Fibroblast of villous mesenchyme (primary cell): Measurements from ENCODE around the gene ZNF597. TPM values are rescaled to one million over a fixed set of nuclear protein-coding genes. Genes with fewer than 3 reads are reported as not detected.

Experiments used
- DNase-seq: peaks from one replicate; pipeline ENCODE4 v3.0.0-alpha.2; 2010; ENCODE audit warnings: low read depth
- H3K4me3 ChIP-seq: 2 replicates; pipeline ENCODE4 v1.5.1; 2011; ENCODE audit warnings: low read depth, mild to moderate bottlenecking, low read length
- total RNA-seq: library from RNA; depleted of rRNA; stranded (reverse); fragments of >200 nt; gene quantifications from 2 replicates; pipeline ENCODE4 v1.2.3, GENCODE V29; 2012
- TF ChIP-seq, protein P1 (sequence below): IDR thresholded peaks from 2 replicates; pipeline ENCODE4 v1.5.1; 2012; ENCODE audit warnings: low read depth, mild to moderate bottlenecking, low read length; ENCODE audit not compliant: insufficient read depth

ZNF597 gene
- total RNA-seq, 1 donor = 5.2 TPM

DNA sequence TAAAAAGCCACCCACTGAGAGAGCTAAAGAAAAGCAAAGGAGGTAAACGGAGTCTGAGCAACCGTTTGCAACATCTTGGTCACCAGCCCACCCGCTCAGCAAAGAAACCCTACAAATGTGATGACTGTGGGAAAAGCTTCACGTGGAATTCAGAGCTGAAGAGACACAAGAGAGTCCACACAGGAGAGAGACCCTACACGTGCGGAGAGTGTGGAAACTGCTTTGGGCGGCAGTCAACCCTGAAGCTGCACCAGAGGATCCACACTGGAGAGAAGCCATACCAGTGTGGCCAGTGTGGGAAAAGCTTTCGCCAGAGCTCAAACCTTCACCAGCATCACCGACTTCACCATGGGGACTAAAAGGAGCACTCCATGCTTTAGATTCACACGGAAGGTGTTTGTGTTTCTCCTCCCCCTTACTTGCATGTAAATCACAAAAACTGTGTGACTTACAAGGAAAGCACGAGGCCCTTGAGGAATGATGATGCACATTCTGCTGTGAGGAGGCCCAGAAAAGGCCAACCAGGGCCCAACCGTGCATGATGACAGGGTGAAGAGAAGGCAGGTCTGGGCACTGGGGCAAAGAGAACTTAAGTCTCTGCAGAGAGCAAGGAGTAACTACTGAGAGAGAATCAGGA, 34.6 kb downstream of the ZNF597 start:
- TF ChIP-seq, protein P1, sequence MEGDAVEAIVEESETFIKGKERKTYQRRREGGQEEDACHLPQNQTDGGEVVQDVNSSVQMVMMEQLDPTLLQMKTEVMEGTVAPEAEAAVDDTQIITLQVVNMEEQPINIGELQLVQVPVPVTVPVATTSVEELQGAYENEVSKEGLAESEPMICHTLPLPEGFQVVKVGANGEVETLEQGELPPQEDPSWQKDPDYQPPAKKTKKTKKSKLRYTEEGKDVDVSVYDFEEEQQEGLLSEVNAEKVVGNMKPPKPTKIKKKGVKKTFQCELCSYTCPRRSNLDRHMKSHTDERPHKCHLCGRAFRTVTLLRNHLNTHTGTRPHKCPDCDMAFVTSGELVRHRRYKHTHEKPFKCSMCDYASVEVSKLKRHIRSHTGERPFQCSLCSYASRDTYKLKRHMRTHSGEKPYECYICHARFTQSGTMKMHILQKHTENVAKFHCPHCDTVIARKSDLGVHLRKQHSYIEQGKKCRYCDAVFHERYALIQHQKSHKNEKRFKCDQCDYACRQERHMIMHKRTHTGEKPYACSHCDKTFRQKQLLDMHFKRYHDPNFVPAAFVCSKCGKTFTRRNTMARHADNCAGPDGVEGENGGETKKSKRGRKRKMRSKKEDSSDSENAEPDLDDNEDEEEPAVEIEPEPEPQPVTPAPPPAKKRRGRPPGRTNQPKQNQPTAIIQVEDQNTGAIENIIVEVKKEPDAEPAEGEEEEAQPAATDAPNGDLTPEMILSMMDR = no peak
- no peak overlapping the region for H3K4me3 ChIP-seq

DNA sequence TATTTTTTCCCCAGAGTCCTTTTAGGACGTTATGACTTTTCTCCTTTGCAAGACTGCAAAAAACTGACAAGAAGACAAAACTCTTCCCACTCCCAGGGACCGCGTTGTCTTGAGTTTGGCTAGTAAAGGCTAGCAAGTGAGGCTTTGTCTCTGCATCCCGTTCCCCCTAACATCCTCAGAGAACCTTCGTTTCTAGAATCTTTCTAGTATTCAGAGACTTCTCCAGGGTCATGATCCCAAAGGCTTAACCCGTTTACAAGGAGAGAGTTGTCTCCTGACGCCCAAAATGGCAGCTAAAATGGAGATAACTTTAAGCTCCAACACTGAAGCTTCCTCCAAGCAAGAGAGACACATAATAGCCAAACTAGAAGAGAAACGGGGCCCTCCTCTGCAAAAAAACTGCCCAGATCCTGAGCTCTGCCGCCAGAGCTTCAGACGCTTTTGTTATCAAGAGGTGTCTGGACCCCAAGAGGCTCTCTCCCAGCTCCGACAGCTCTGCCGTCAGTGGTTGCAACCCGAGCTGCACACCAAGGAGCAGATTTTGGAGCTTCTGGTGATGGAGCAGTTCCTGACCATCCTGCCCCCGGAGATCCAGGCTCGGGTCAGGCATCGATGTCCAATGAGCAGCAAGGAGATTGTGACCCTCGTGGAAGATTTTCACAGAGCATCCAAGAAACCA, 41.4 kb downstream of the ZNF597 start:
- peak; percentile 24 for DNase-seq
- H3K4me3 ChIP-seq = peak overlapping the region; percentile 69
- TF ChIP-seq, protein P1 = no peak

More for the DNA sequence above, 34.6 kb downstream of the ZNF597 start:
- no peak for DNase-seq

DNA sequence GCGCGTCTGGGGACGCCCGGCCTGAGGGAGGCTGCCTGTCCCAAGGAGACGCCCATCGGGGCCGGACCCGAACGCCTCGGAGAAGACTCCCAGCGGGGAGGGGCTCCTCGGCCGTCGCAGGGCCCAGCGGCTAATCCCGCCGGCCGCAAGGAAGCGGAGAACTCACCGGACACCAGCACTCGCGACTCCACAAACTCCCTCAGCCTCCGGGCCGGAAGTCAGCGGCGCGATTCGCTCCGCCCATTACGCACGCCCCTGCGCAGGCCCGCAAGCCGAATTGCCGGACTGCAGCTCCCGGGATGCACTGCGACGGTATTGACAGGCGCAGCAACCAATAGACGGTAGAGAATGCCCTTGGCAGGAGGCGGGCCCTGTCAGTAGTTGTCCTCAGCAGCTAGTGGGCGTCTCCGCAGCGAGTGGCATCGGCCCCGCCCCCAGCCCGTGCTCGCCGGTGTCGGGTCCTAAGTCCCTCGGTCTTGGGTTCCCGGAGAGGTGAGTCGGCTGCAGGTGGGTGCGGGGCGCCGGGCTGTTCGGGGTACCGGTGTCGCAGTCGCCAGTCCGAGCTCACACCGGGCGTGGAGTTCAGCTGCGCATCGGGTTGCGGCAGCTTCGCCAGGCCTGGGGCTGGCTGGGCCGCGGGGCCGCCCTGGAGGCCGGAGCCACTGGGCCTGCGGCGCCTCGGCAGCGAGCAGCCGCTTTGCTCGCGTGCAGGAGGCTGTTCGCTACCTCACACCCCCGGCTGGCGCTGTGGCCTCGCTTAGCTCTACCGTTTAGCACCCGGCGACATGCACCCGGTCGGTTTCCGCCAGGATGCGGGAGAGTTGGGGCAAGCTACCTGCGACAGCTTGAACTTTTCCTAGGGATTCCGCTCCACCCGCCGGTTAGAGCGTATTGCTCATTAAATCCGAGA, 42.3 kb downstream of the ZNF597 start, which contains the start of the genes ZNF174 and ZSCAN32:
Gene ZNF174 (plus strand): TSS at position 437 of the 910 bp plus-strand sequence. CDS start 790 bp downstream, outside the sequence.
Gene ZSCAN32 (minus strand): TSS at position 226 of the 910 bp plus-strand sequence. CDS start 3,447 bp downstream, outside the sequence.
- H3K4me3 ChIP-seq = peak within 1 kb of the TSS; percentile 69
- DNase-seq = peak; percentile 99
- TF ChIP-seq, protein P1 = no peak

DNA sequence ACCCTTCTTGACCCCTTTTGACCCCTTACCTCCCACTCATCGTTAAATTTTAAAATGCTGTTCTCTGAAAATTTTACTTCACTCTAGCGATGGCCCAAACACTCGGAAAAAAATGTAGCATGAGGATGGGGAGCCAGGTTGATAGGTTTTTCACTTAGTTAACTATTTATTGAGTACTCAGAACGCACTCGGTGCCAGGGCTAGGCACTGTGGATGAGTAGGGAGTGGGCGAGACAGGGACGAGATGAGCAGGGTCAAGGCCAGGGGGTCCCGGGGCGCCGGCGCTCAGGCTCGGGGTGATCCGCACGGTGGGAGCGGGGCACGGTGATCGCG, 42.9 kb downstream of the ZNF597 start:
- H3K4me3 ChIP-seq = peak overlapping the region; percentile 69
- TF ChIP-seq, protein P1 = no peak
- DNase-seq = no peak

DNA sequence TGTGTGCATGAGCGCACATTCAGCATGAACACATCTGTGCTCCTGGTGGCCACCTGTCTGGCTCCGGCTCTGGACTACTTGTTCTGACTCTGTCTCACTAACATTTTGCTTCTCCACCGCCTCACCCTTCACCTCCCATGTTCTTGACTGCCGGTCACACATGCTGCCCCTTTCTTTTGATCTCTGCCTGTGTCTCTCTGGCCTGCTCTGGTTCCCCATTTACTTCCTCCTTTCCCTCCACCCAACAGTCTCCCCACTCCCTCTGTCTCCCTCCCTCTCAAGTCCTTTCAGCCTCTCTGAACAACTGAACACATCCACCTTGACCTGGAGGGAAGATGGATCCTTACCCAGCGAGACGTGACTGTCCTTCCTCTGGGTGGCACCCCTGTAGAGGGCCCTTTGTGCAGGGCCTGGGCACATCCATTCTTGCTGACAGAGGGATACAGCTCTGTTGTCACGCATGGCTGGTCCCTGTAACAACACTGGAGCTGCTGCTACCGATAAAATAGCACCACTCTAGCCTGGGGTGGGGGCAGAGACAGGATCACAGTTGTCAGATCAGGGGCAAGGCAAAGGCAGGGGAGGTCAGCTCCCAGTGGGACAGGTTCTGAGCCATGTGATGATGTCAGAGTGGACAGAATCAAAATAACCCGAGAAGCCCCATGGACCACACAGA, 53.5 kb downstream of the ZNF597 start:
- no peak for DNase-seq
- no peak overlapping the region for H3K4me3 ChIP-seq
- TF ChIP-seq, protein P1 = no peak

DNA sequence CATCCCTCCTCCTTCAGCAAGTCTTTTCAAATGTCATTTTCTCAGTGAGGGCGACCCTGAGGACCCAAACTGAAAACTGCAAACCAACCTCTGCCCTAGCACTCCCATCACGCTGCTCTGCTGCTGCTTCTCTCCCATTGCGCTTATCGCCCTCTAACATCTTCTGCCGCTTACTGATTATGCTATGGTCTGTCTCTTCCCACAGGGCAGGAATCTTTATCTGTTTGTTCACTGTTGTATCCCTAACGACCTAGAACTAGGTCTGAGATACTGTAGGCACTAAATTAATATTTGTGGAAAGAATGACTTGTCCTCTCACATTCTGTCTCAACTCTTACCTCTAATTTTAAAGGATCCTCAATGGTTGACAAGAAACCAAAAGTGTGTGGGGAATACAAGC, 55.0 kb downstream of the ZNF597 start:
- H3K4me3 ChIP-seq = no peak overlapping the region
- TF ChIP-seq, protein P1 = no peak
- no peak for DNase-seq
